GM19099 (cell line): ENCODE measurements around the gene CYP24A1.

Source experiments
- POLR2A ChIP-seq: IDR thresholded peaks from 3 replicates; pipeline ENCODE4 v1.6.1; 2011; ENCODE audit warnings: low read depth; ENCODE audit not compliant: insufficient read length; ENCODE audit errors: extremely low read depth

Gene CYP24A1

GRCh38 chr20:54190217-54190616 lies 16.4 kb upstream of the CYP24A1 start:
- TF ChIP-seq POLR2A = no peak

GRCh38 chr20:54189630-54190029 lies 15.8 kb upstream of the CYP24A1 start:
- no peak for TF ChIP-seq POLR2A

- TF ChIP-seq POLR2A = no peak
Measured at GRCh38 chr20:54188132-54188849, 14.5 kb upstream of the CYP24A1 start.

GRCh38 chr20:54184904-54185626 lies 11.3 kb upstream of the CYP24A1 start:
- no peak for TF ChIP-seq POLR2A

GRCh38 chr20:54184071-54184470 lies 10.3 kb upstream of the CYP24A1 start:
- no peak for TF ChIP-seq POLR2A

- TF ChIP-seq POLR2A = no peak
Measured at GRCh38 chr20:54180931-54181330, 7.1 kb upstream of the CYP24A1 start.

- TF ChIP-seq POLR2A = no peak
Measured at GRCh38 chr20:54179946-54180345, 6.2 kb upstream of the CYP24A1 start.

GRCh38 chr20:54178256-54178655 lies 4.5 kb upstream of the CYP24A1 start:
- no peak for TF ChIP-seq POLR2A

- TF ChIP-seq POLR2A = no peak
Measured at GRCh38 chr20:54177378-54177777, 3.6 kb upstream of the CYP24A1 start.

GRCh38 chr20:54176610-54177009 lies 2.8 kb upstream of the CYP24A1 start:
- TF ChIP-seq POLR2A = no peak

- TF ChIP-seq POLR2A = no peak
Measured at GRCh38 chr20:54174457-54175175, 830 bp upstream of the CYP24A1 start.

- TF ChIP-seq POLR2A = no peak
Measured at GRCh38 chr20:54172856-54173652, 732 bp downstream of the CYP24A1 start.

GRCh38 chr20:54172532-54172855 lies 1.3 kb downstream of the CYP24A1 start:
- no peak for TF ChIP-seq POLR2A

GRCh38 chr20:54170963-54171362 lies 2.8 kb downstream of the CYP24A1 start:
- no peak for TF ChIP-seq POLR2A

- no peak for TF ChIP-seq POLR2A
Measured at GRCh38 chr20:54170026-54170471, 3.7 kb downstream of the CYP24A1 start.
